Thyroid gland (tissue), 4 donors: ENCODE data around the gene DZIP1. TPM values are rescaled to one million over a fixed set of nuclear protein-coding genes. Genes with fewer than 3 reads are reported as not detected.
A peak's percentile ranks its signal among the peaks of the same experiment; 100 is the strongest.

Experiments
- DNase-seq, 2 donors: peaks; one replicate each; pipeline ENCODE4 v3.0.0-alpha.2; 2019
- H3K27ac ChIP-seq, 3 donors: fragments of 200-600 bp; sonication (generic); 1 replicate in 2 of 3; 2 replicates in 1 of 3; pipeline ENCODE4 v1.5.1; 2016 to 2019; ENCODE audit warnings: mild to moderate bottlenecking in 1 of 3, moderate library complexity in 1 of 3
- H3K27me3 ChIP-seq: fragments of 200-600 bp; sonication (generic); one replicate; pipeline ENCODE4 v1.5.1; 2019
- H3K36me3 ChIP-seq, 2 donors: fragments of 200-600 bp; sonication (generic); one replicate each; pipeline ENCODE4 v1.5.1; 2016 to 2019
- H3K4me1 ChIP-seq, 2 donors: fragments of 200-600 bp; sonication (generic); one replicate each; pipeline ENCODE4 v1.5.1; 2017 to 2019
- H3K4me3 ChIP-seq, 3 donors: fragments of 200-600 bp; sonication (generic); replicated peaks in 1 of 3; 1 replicate in 2 of 3; 2 replicates in 1 of 3; pipeline ENCODE4 v1.5.1; 2016; ENCODE audit warnings: mild to moderate bottlenecking in 1 of 3
- H3K9me3 ChIP-seq: fragments of 200-600 bp; sonication (generic); one replicate; pipeline ENCODE4 v1.5.1; 2017
- CTCF ChIP-seq, 6 experiments: fragments of 200-600 bp in 3 of 6; fragments of 450-650 bp in 3 of 6; sonication (generic) in 3 of 6; IDR thresholded peaks; one replicate each; pipeline ENCODE4 v1.5.1; 2016 to 2019; ENCODE audit warnings: antibody characterized with exemption in 6 of 6, mild to moderate bottlenecking in 2 of 6, inconsistent platforms in 1 of 6, moderate library complexity in 1 of 6
- POLR2A ChIP-seq, 2 donors: fragments of 450-650 bp; IDR thresholded peaks; one replicate each; pipeline ENCODE4 v1.6.1; 2017; ENCODE audit warnings: antibody characterized with exemption in 2 of 2, mild to moderate bottlenecking in 2 of 2, moderate library complexity in 1 of 2
- WGBS, 2 donors: methylation state at CpG; one replicate each; pipeline ENCODE4 v1.1.5; 2017; 5-methylcytosine and 5-hydroxymethylcytosine counted together
- intact Hi-C: fragments of 100-400 bp; cut with DNase I; formaldehyde crosslinking; loops from one replicate; pipeline ENCODE4 v1.15.1; 2023
- total RNA-seq, 4 donors: library from RNA; depleted of rRNA; stranded (reverse); fragments of >200 nt; gene quantifications; one replicate each; pipeline ENCODE4 v1.2.3, GENCODE V29; 2016

DZIP1 gene
- total RNA-seq, 4 donors from 2014 or later = 4.3 to 8.5 (median 6.3) TPM

GRCh38 chr13:95544293-95544692, 100.2 kb downstream of the DZIP1 start:
- no peaks in the 10 kb centered on the region for H3K36me3 ChIP-seq
- TF ChIP-seq CTCF (IDR thresholded peaks at IDR 0.05) (no peak), POLR2A (IDR thresholded peaks at IDR 0.05) (no peak)
- H3K27ac ChIP-seq = no peak overlapping the region
- intact Hi-C loops = no loop called here
- H3K27me3 ChIP-seq = no peaks in the 10 kb centered on the region
- H3K4me1 ChIP-seq = no peaks in the 10 kb centered on the region
- H3K4me3 ChIP-seq = no peak overlapping the region
- DNase-seq = no peak
- WGBS, 2 donors = 78 to 81% methylated on average over 2 of the region's 2 CpGs
- no peaks in the 10 kb centered on the region for H3K9me3 ChIP-seq

- Histone ChIP-seq H3K9me3 (no peaks in the 10 kb centered on the region), H3K4me3 (no peak overlapping the region), H3K27ac (no peak overlapping the region), H3K27me3 (no peaks in the 10 kb centered on the region), H3K4me1 (no peaks in the 10 kb centered on the region), H3K36me3 (no peaks in the 10 kb centered on the region)
- DNase-seq = no peak
- TF ChIP-seq CTCF (IDR thresholded peaks at IDR 0.05) (no peak), POLR2A (IDR thresholded peaks at IDR 0.05) (no peak)
- 90 to 95% methylated on average over 8 of the region's 8 CpGs for WGBS, 2 donors
- intact Hi-C loops = no loop called here
Measured at GRCh38 chr13:95541911-95542474, 102.5 kb downstream of the DZIP1 start.

DNA sequence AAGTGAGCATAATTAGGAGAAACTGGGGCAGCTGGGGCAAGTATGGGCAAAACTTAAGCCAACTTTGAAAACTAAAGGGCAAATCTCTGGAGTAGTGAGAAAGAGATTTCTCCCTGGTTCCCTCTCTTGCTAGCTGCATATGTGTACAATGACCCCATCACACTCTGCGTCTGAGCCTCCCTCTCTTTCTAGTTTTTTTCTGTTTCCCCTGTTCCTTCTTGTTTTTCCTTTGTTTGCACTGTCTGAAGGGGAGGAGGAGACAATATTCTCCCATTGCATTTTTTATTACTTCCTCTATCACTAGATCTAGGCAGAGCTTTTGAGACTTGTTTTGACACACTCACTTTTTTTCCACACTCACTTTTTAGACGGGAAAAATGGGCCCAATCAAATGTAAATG, 103.2 kb downstream of the DZIP1 start:
- no peaks in the 10 kb centered on the region for H3K4me1 ChIP-seq
- intact Hi-C loops = no loop called here
- no peak for DNase-seq
- H3K4me3 ChIP-seq = no peak overlapping the region
- H3K9me3 ChIP-seq = no peaks in the 10 kb centered on the region
- TF ChIP-seq POLR2A (IDR thresholded peaks at IDR 0.05) (no peak), CTCF (IDR thresholded peaks at IDR 0.05) (no peak)
- H3K27me3 ChIP-seq = no peaks in the 10 kb centered on the region
- H3K36me3 ChIP-seq = no peaks in the 10 kb centered on the region
- H3K27ac ChIP-seq = no peak overlapping the region
- WGBS, 2 donors = 64 to 67% methylated on average over 2 of the region's 2 CpGs

- Histone ChIP-seq H3K27me3 (no peaks in the 10 kb centered on the region), H3K4me3 (no peak overlapping the region), H3K4me1 (no peaks in the 10 kb centered on the region), H3K27ac (no peak overlapping the region), H3K36me3 (no peaks in the 10 kb centered on the region), H3K9me3 (no peaks in the 10 kb centered on the region)
- 42 to 59% methylated on average over 6 of the region's 6 CpGs for WGBS, 2 donors
- no peak for TF ChIP-seq CTCF (IDR thresholded peaks at IDR 0.05)
- no peak for TF ChIP-seq POLR2A (IDR thresholded peaks at IDR 0.05)
- no peak for DNase-seq
- intact Hi-C loops = no loop called here
Measured at GRCh38 chr13:95540888-95541287, 103.6 kb downstream of the DZIP1 start.

DNA sequence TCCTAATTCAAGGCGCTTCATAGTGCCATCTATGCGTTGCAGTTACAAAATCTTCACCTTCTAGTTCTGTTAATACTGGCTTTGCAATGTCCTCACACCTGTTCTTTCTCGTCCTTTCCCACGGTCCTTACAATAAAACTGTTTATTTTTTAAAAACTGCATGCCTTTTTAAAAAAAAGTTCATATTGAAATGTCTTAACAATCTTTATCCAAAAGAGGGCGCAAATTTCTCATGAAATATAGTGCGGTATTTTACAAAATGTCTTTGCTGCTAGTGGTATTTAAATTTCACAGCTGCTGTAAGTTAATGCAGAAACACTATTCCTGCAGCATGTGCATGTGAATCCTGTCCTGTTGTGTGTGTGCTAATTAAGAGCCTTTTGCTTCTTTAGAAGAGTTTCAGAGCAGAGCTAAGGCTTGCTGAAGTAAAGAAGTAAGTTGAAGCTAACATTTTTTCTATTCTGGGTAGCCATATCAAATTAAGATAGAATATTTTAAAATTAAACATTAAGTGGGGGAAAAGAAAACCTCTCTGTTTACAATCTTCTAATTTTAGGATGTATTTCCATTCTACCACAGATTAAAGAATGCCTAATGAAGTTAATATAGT, 107.8 kb downstream of the DZIP1 start:
- peaks cover 0 to 3% of the 10 kb centered on the region in 2 donors for H3K4me1 ChIP-seq
- H3K9me3 ChIP-seq = no peaks in the 10 kb centered on the region
- H3K36me3 ChIP-seq = no peaks in the 10 kb centered on the region
- no peak for TF ChIP-seq POLR2A (IDR thresholded peaks at IDR 0.05)
- TF ChIP-seq CTCF (IDR thresholded peaks at IDR 0.05) = peak in 4 of 6 experiments; percentile 16 to 47 (median 33)
- no peaks in the 10 kb centered on the region for H3K27me3 ChIP-seq
- DNase-seq = no peak
- no peak overlapping the region for H3K4me3 ChIP-seq
- H3K27ac ChIP-seq = no peak overlapping the region
- 22 to 23% methylated on average over 6 of the region's 6 CpGs for WGBS, 2 donors
- intact Hi-C loops = no loop called here
